GM23338 (cell line): Measurements from ENCODE around the gene TIMP4. TPM values are rescaled to one million over a fixed set of nuclear protein-coding genes. Genes with fewer than 3 reads are reported as not detected.

Experiments
- ATAC-seq: fragments of 200-7000 bp; cut with Tn5 transposase; 3 replicates; pipeline ENCODE4 v1.9.1; 2020
- DNase-seq: peaks from one replicate; pipeline ENCODE4 v3.0.0-alpha.2; 2015; ENCODE audit warnings: low spot score
- H2AFZ ChIP-seq: fragments of 200-600 bp; sonication (generic); 2 replicates; pipeline ENCODE4 v1.8.0; 2016; ENCODE audit warnings: antibody characterized with exemption, mild to moderate bottlenecking, moderate library complexity
- H3F3A ChIP-seq: fragments of 200-600 bp; sonication (generic); replicated peaks from 2 replicates; pipeline ENCODE4 v1.8.0; 2017; ENCODE audit warnings: antibody characterized with exemption, mixed run types, low read depth
- H3K27ac ChIP-seq: fragments of 200-600 bp; sonication (generic); 2 replicates; pipeline ENCODE4 v1.6.1; 2016; ENCODE audit warnings: low read depth
- H3K27me3 ChIP-seq: fragments of 200-600 bp; sonication (generic); 2 replicates; pipeline ENCODE4 v1.8.0; 2016; ENCODE audit warnings: mild to moderate bottlenecking, mixed run types, moderate library complexity; ENCODE audit not compliant: insufficient read depth
- H3K36me3 ChIP-seq: fragments of 200-600 bp; sonication (generic); 2 replicates; pipeline ENCODE4 v1.8.0; 2016; ENCODE audit warnings: mild to moderate bottlenecking; ENCODE audit not compliant: insufficient read depth
- H3K4me1 ChIP-seq: fragments of 200-600 bp; sonication (generic); 2 replicates; pipeline ENCODE4 v1.8.0; 2016; ENCODE audit warnings: mild to moderate bottlenecking, moderate library complexity; ENCODE audit not compliant: insufficient read depth
- H3K4me2 ChIP-seq: fragments of 200-600 bp; sonication (generic); 2 replicates; pipeline ENCODE4 v1.7.1; 2017; ENCODE audit warnings: mixed run types
- H3K4me3 ChIP-seq: fragments of 200-600 bp; sonication (generic); 2 replicates; pipeline ENCODE4 v1.6.1; 2016; ENCODE audit warnings: mixed run types
- H3K79me2 ChIP-seq: fragments of 200-600 bp; sonication (generic); replicated peaks from 2 replicates; pipeline ENCODE4 v1.8.0; 2017; ENCODE audit warnings: mild to moderate bottlenecking; ENCODE audit not compliant: insufficient read depth
- H3K9me2 ChIP-seq: fragments of 200-600 bp; sonication (generic); 2 replicates; pipeline ENCODE4 v1.8.0; 2017; ENCODE audit not compliant: insufficient read depth
- H4K20me1 ChIP-seq: fragments of 200-600 bp; sonication (generic); replicated peaks from 2 replicates; pipeline ENCODE4 v1.8.0; 2017; ENCODE audit warnings: mild to moderate bottlenecking; ENCODE audit not compliant: insufficient read depth
- H3K27ac Mint-ChIP-seq: 2 replicates; pipeline ENCODE4 v1.8.0; 2020; ENCODE audit warnings: inconsistent platforms, mild to moderate bottlenecking, moderate library complexity, mixed read lengths
- H3K27me3 Mint-ChIP-seq: 3 replicates; pipeline ENCODE4 v1.8.0; 2022; ENCODE audit warnings: low read depth, mild to moderate bottlenecking, moderate library complexity, mixed read lengths, inconsistent platforms; ENCODE audit not compliant: insufficient read depth, poor library complexity
- H3K36me3 Mint-ChIP-seq: 3 replicates; pipeline ENCODE4 v1.8.0; 2021; ENCODE audit warnings: low read depth, mild to moderate bottlenecking, inconsistent platforms, moderate library complexity, mixed read lengths
- H3K4me1 Mint-ChIP-seq: 3 replicates; pipeline ENCODE4 v1.8.0; 2020; ENCODE audit warnings: mild to moderate bottlenecking, inconsistent platforms, mixed read lengths
- H3K4me3 Mint-ChIP-seq: 3 replicates; pipeline ENCODE4 v1.8.0; 2021; ENCODE audit warnings: moderate library complexity, mild to moderate bottlenecking, inconsistent platforms, mixed read lengths
- H3K9me3 Mint-ChIP-seq: 3 replicates; pipeline ENCODE4 v1.8.0; 2020; ENCODE audit warnings: moderate library complexity, mild to moderate bottlenecking, inconsistent platforms, mixed read lengths
- CREB1 ChIP-seq: fragments of 250-450 bp; sonication (Bioruptor Pico); IDR thresholded peaks from 2 replicates; pipeline ENCODE4 v1.5.0; 2020; ENCODE audit warnings: low read depth, mild to moderate bottlenecking, moderate library complexity
- EZH2 ChIP-seq: fragments of 200-600 bp; sonication (generic); IDR thresholded peaks from one replicate; pipeline ENCODE4 v1.8.0; 2017; ENCODE audit warnings: antibody characterized with exemption, mild to moderate bottlenecking, low read depth; ENCODE audit not compliant: unreplicated experiment
- EZH2phosphoT487 ChIP-seq: fragments of 200-600 bp; sonication (generic); IDR thresholded peaks from one replicate; pipeline ENCODE4 v1.8.1; 2018; ENCODE audit warnings: antibody characterized with exemption; ENCODE audit not compliant: unreplicated experiment
- NANOG ChIP-seq: IDR thresholded peaks from 2 replicates; pipeline ENCODE4 v1.6.1; 2016; ENCODE audit warnings: antibody characterized with exemption, borderline replicate concordance
- POLR2AphosphoS5 ChIP-seq: IDR thresholded peaks from 2 replicates; pipeline ENCODE4 v1.6.1; 2016; ENCODE audit warnings: antibody characterized with exemption, low read depth
- STAT1 ChIP-seq: IDR thresholded peaks from one replicate; pipeline ENCODE4 v1.6.1; 2016; ENCODE audit warnings: antibody characterized with exemption; ENCODE audit not compliant: unreplicated experiment
- ZNF114 ChIP-seq: fragments of 250-450 bp; sonication (Bioruptor Pico); IDR thresholded peaks from 2 replicates; pipeline ENCODE4 v1.5.0; 2020; ENCODE audit warnings: mild to moderate bottlenecking, moderate library complexity
- ZNF331 ChIP-seq: fragments of 250-450 bp; sonication (Bioruptor Pico); IDR thresholded peaks from 2 replicates; pipeline ENCODE4 v1.5.0; 2020; ENCODE audit warnings: low read depth, mild to moderate bottlenecking, moderate library complexity
- polyA plus RNA-seq: library from polyadenylated mRNA; unstranded; fragments of >200 nt; fragmentation: Nextera tagmentation; extraction: Ambion mirVana; gene quantifications from 2 replicates; pipeline ENCODE4 v1.2.1, GENCODE V29; 2016
- total RNA-seq: library from RNA; depleted of rRNA; stranded (reverse); fragments of >200 nt; shearing (Covaris generic); gene quantifications from 2 replicates; pipeline ENCODE4 v1.2.3, GENCODE V29; 2014
- TF ChIP-seq, protein P1 (sequence below): IDR thresholded peaks from one replicate; pipeline ENCODE4 v1.6.1; 2018; ENCODE audit warnings: antibody characterized with exemption; ENCODE audit not compliant: unreplicated experiment
- TF ChIP-seq, protein P2 (sequence below): IDR thresholded peaks from 2 replicates; pipeline ENCODE4 v1.6.1; 2016; ENCODE audit warnings: antibody characterized with exemption
- TF ChIP-seq, protein P3 (sequence below), 2 experiments: fragments of 200-600 bp in 1 of 2; sonication (generic) in 1 of 2; conservative IDR thresholded peaks; 2 replicates each; pipeline versions ENCODE4 v1.5.1 to v1.6.1; 2016 to 2017; ENCODE audit warnings: antibody characterized with exemption in 2 of 2, low read depth in 2 of 2, mild to moderate bottlenecking in 2 of 2, moderate library complexity in 1 of 2

The TIMP4 gene
- total and polyA plus RNA-seq, 2 experiments from 2014 or later = 6.7 to 11.1 TPM

DNA sequence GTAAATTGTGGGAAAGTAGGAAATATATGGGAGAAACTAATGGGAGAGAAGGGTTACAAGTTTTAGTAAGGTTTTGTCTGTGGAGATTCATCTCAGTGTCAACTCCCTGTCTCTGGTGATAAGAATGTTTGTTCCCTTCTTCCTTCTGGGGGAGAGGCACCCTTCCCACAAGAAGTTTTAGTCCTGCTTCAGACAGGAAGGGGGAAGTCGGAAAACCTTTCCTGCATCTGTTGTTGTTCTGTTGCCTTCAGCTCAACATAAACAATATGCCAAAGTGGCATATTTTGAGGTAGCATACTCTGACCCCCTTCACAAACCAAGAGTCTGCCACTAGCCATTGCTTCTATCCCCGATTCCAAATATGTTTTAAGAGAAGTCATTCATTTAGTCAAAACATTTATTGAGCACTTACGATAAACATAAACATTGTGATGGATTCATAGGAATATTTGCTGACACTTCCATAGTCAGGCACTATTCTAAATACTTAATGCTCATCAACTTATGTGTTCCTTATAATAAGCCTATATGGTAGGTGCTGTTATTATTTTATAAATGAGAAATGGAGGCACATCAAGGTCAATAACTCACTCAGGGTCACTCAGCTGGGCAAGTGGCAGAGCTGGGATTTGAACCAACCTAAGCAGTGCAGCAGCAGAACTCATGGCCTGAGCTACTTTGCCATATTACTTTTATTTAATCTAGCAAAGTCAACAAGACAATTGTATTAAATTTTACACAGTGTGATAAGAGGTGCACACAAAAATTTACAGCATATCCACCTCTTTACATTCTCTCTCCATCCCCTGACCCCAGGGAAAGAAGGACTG lies 34.2 kb upstream of the TIMP4 start (continued):
- TF ChIP-seq, protein P1, sequence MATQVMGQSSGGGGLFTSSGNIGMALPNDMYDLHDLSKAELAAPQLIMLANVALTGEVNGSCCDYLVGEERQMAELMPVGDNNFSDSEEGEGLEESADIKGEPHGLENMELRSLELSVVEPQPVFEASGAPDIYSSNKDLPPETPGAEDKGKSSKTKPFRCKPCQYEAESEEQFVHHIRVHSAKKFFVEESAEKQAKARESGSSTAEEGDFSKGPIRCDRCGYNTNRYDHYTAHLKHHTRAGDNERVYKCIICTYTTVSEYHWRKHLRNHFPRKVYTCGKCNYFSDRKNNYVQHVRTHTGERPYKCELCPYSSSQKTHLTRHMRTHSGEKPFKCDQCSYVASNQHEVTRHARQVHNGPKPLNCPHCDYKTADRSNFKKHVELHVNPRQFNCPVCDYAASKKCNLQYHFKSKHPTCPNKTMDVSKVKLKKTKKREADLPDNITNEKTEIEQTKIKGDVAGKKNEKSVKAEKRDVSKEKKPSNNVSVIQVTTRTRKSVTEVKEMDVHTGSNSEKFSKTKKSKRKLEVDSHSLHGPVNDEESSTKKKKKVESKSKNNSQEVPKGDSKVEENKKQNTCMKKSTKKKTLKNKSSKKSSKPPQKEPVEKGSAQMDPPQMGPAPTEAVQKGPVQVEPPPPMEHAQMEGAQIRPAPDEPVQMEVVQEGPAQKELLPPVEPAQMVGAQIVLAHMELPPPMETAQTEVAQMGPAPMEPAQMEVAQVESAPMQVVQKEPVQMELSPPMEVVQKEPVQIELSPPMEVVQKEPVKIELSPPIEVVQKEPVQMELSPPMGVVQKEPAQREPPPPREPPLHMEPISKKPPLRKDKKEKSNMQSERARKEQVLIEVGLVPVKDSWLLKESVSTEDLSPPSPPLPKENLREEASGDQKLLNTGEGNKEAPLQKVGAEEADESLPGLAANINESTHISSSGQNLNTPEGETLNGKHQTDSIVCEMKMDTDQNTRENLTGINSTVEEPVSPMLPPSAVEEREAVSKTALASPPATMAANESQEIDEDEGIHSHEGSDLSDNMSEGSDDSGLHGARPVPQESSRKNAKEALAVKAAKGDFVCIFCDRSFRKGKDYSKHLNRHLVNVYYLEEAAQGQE = no peak
- no peak for TF ChIP-seq EZH2
- TF ChIP-seq, protein P2, sequence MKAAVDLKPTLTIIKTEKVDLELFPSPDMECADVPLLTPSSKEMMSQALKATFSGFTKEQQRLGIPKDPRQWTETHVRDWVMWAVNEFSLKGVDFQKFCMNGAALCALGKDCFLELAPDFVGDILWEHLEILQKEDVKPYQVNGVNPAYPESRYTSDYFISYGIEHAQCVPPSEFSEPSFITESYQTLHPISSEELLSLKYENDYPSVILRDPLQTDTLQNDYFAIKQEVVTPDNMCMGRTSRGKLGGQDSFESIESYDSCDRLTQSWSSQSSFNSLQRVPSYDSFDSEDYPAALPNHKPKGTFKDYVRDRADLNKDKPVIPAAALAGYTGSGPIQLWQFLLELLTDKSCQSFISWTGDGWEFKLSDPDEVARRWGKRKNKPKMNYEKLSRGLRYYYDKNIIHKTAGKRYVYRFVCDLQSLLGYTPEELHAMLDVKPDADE = no peak

DNA sequence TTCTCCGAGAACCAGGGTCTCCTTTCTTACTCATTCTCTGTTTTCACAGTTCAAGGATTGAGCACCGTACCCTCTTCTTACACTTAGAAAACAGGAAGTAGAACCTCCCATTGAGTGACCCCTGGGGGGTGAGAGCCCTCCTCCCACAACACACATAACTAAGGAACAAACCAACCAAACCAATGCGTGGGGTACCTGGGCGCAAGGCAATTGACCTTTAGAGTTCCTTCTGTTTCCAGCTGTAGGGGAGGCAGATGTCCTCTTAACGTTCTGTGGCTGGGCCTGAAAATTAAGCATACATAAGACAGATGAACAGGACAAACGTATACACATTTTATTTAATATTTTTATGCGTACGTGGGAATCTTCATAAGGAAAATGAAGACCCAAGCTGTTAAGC lies 33.5 kb upstream of the TIMP4 start:
- no peak for DNase-seq
- H3K9me3 Mint-ChIP-seq = no peaks in the 10 kb centered on the region
- H3K4me2 ChIP-seq = no peak overlapping the region
- TF ChIP-seq NANOG (no peak), STAT1 (no peak), POLR2AphosphoS5 (no peak), ZNF331 (CRISPR knock-in tag) (no peak), CREB1 (no peak), EZH2phosphoT487 (no peak), ZNF114 (CRISPR knock-in tag) (no peak), EZH2 (no peak)
- TF ChIP-seq, protein P3, sequence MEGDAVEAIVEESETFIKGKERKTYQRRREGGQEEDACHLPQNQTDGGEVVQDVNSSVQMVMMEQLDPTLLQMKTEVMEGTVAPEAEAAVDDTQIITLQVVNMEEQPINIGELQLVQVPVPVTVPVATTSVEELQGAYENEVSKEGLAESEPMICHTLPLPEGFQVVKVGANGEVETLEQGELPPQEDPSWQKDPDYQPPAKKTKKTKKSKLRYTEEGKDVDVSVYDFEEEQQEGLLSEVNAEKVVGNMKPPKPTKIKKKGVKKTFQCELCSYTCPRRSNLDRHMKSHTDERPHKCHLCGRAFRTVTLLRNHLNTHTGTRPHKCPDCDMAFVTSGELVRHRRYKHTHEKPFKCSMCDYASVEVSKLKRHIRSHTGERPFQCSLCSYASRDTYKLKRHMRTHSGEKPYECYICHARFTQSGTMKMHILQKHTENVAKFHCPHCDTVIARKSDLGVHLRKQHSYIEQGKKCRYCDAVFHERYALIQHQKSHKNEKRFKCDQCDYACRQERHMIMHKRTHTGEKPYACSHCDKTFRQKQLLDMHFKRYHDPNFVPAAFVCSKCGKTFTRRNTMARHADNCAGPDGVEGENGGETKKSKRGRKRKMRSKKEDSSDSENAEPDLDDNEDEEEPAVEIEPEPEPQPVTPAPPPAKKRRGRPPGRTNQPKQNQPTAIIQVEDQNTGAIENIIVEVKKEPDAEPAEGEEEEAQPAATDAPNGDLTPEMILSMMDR (conservative IDR thresholded peaks at IDR 0.05; ENCODE audit: low read depth in 2 of 2) = no peak
- TF ChIP-seq, protein P2 = no peak
- TF ChIP-seq, protein P1 = no peak

More for the DNA sequence above, 33.5 kb upstream of the TIMP4 start:
- H3K4me1 Mint-ChIP-seq = peaks cover 21% of the 10 kb centered on the region
- Histone ChIP-seq H3K79me2 (no peaks in the 10 kb centered on the region), H3K27me3 (no peaks in the 10 kb centered on the region), H3K4me3 (no peak overlapping the region), H3K9me2 (no peaks in the 10 kb centered on the region), H2AFZ (no peak overlapping the region), H4K20me1 (no peaks in the 10 kb centered on the region), H3K4me1 (no peaks in the 10 kb centered on the region), H3K27ac (no peak overlapping the region), H3K36me3 (no peaks in the 10 kb centered on the region), H3F3A (no peaks in the 10 kb centered on the region)
- ATAC-seq = no peak
- 0 out of 3 replicates have a peak, but pooled peaks cover 3% of the 10 kb centered on the region for H3K36me3 Mint-ChIP-seq
- H3K27me3 Mint-ChIP-seq = peaks cover 2% of the 10 kb centered on the region
- H3K27ac Mint-ChIP-seq = no peak overlapping the region
- H3K4me3 Mint-ChIP-seq = no peak overlapping the region
